ENCODE data around the gene ACSM6.
"Not testable (repeated sequence)": the region's sequence is repeated elsewhere in the genome, so short reads cannot be mapped to it uniquely, and the experiment has no call there.

ACSM6 gene

GRCh38 chr10:95217476-95217875 is 23.4 kb downstream of the ACSM6 start:
- Histone ChIP-seq H3K36me3 (ENCODE audit: control insufficient read depth, insufficient read depth, low read length, severe bottlenecking) (no peaks in the 10 kb centered on the region), H3K9ac (ENCODE audit: low read length) (no peak overlapping the region), H3K4me1 (ENCODE audit: control insufficient read depth, insufficient read depth, low read length) (peaks cover 14% of the 10 kb centered on the region), H3K27me3 (replicated peaks; ENCODE audit: control insufficient read depth, insufficient read depth, low read length) (no peaks in the 10 kb centered on the region), H3K9me3 (ENCODE audit: control insufficient read depth, low read length) (no peaks in the 10 kb centered on the region), H3K4me3 (ENCODE audit: low read length) (no peak overlapping the region)
- peak; percentile 20 for DNase-seq (ENCODE audit: low read depth)

- Histone ChIP-seq H3K4me1 (ENCODE audit: control insufficient read depth, insufficient read depth, low read length) (peaks cover 13% of the 10 kb centered on the region), H3K27me3 (replicated peaks; ENCODE audit: control insufficient read depth, insufficient read depth, low read length) (no peaks in the 10 kb centered on the region), H3K36me3 (ENCODE audit: control insufficient read depth, insufficient read depth, low read length, severe bottlenecking) (no peaks in the 10 kb centered on the region), H3K4me3 (ENCODE audit: low read length) (no peak overlapping the region), H3K9ac (ENCODE audit: low read length) (no peak overlapping the region), H3K9me3 (ENCODE audit: control insufficient read depth, low read length) (no peaks in the 10 kb centered on the region)
- DNase-seq (ENCODE audit: low read depth): no peak
Observed at GRCh38 chr10:95220539-95220938, 26.5 kb downstream of the ACSM6 start.

GRCh38 chr10:95221124-95221523 is 27.1 kb downstream of the ACSM6 start:
- H3K9me3 ChIP-seq (ENCODE audit: control insufficient read depth, low read length): no peaks in the 10 kb centered on the region
- H3K4me1 ChIP-seq (ENCODE audit: control insufficient read depth, insufficient read depth, low read length): peaks cover 13% of the 10 kb centered on the region
- H3K4me3 ChIP-seq (ENCODE audit: low read length): no peak overlapping the region
- H3K36me3 ChIP-seq (ENCODE audit: control insufficient read depth, insufficient read depth, low read length, severe bottlenecking): no peaks in the 10 kb centered on the region
- H3K27me3 ChIP-seq (replicated peaks; ENCODE audit: control insufficient read depth, insufficient read depth, low read length): no peaks in the 10 kb centered on the region
- H3K9ac ChIP-seq (ENCODE audit: low read length): no peak overlapping the region
- peak; percentile 64 for DNase-seq (ENCODE audit: low read depth)

- Histone ChIP-seq H3K9me3 (ENCODE audit: control insufficient read depth, low read length) (peaks cover 1% of the 10 kb centered on the region), H3K36me3 (ENCODE audit: control insufficient read depth, insufficient read depth, low read length, severe bottlenecking) (no peaks in the 10 kb centered on the region), H3K27me3 (replicated peaks; ENCODE audit: control insufficient read depth, insufficient read depth, low read length) (no peaks in the 10 kb centered on the region), H3K9ac (ENCODE audit: low read length) (no peak overlapping the region), H3K4me1 (ENCODE audit: control insufficient read depth, insufficient read depth, low read length) (peaks cover 21% of the 10 kb centered on the region), H3K4me3 (ENCODE audit: low read length) (no peak overlapping the region)
- DNase-seq (ENCODE audit: low read depth): no peak
Observed at GRCh38 chr10:95225136-95225535, 31.1 kb downstream of the ACSM6 start.

- DNase-seq (ENCODE audit: low read depth); H3K27me3 ChIP-seq (replicated peaks; ENCODE audit: control insufficient read depth, insufficient read depth, low read length); H3K36me3 ChIP-seq (ENCODE audit: control insufficient read depth, insufficient read depth, low read length, severe bottlenecking): not testable (repeated sequence)
- Histone ChIP-seq H3K9me3 (ENCODE audit: control insufficient read depth, low read length) (peaks cover 16% of the 10 kb centered on the region), H3K4me1 (ENCODE audit: control insufficient read depth, insufficient read depth, low read length) (peaks cover 28% of the 10 kb centered on the region), H3K4me3 (ENCODE audit: low read length) (peak overlapping the region; percentile 8), H3K9ac (ENCODE audit: low read length) (peak overlapping the region; percentile 56)
Observed at GRCh38 chr10:95228934-95229723, 35.1 kb downstream of the ACSM6 start.

- H3K9ac ChIP-seq (ENCODE audit: low read length): peak overlapping the region; percentile 75
- peaks cover 16% of the 10 kb centered on the region for H3K9me3 ChIP-seq (ENCODE audit: control insufficient read depth, low read length)
- peak overlapping the region; percentile 74 for H3K4me3 ChIP-seq (ENCODE audit: low read length)
- peaks cover 4% of the 10 kb centered on the region for H3K36me3 ChIP-seq (ENCODE audit: control insufficient read depth, insufficient read depth, low read length, severe bottlenecking)
- peaks cover 31% of the 10 kb centered on the region for H3K4me1 ChIP-seq (ENCODE audit: control insufficient read depth, insufficient read depth, low read length)
- DNase-seq (ENCODE audit: low read depth): peak; percentile 88
- no peaks in the 10 kb centered on the region for H3K27me3 ChIP-seq (replicated peaks; ENCODE audit: control insufficient read depth, insufficient read depth, low read length)
Observed at GRCh38 chr10:95229724-95230627, 35.9 kb downstream of the ACSM6 start.

- peaks cover 40% of the 10 kb centered on the region for H3K4me1 ChIP-seq (ENCODE audit: control insufficient read depth, insufficient read depth, low read length)
- H3K4me3 ChIP-seq (ENCODE audit: low read length): peak overlapping the region; percentile 74
- DNase-seq (ENCODE audit: low read depth); H3K27me3 ChIP-seq (replicated peaks; ENCODE audit: control insufficient read depth, insufficient read depth, low read length); H3K36me3 ChIP-seq (ENCODE audit: control insufficient read depth, insufficient read depth, low read length, severe bottlenecking): not testable (repeated sequence)
- peak overlapping the region; percentile 75 for H3K9ac ChIP-seq (ENCODE audit: low read length)
- H3K9me3 ChIP-seq (ENCODE audit: control insufficient read depth, low read length): peaks cover 16% of the 10 kb centered on the region
Observed at GRCh38 chr10:95230677-95231586, 36.9 kb downstream of the ACSM6 start.

GRCh38 chr10:95233377-95234034 is 39.5 kb downstream of the ACSM6 start:
- no peak for DNase-seq (ENCODE audit: low read depth)
- H3K36me3 ChIP-seq (ENCODE audit: control insufficient read depth, insufficient read depth, low read length, severe bottlenecking): peaks cover 19% of the 10 kb centered on the region
- H3K9me3 ChIP-seq (ENCODE audit: control insufficient read depth, low read length): peaks cover 16% of the 10 kb centered on the region
- peaks cover 43% of the 10 kb centered on the region for H3K4me1 ChIP-seq (ENCODE audit: control insufficient read depth, insufficient read depth, low read length)
- no peak overlapping the region for H3K4me3 ChIP-seq (ENCODE audit: low read length)
- no peaks in the 10 kb centered on the region for H3K27me3 ChIP-seq (replicated peaks; ENCODE audit: control insufficient read depth, insufficient read depth, low read length)
- no peak overlapping the region for H3K9ac ChIP-seq (ENCODE audit: low read length)

- H3K9ac ChIP-seq (ENCODE audit: low read length): no peak overlapping the region
- peaks cover 20% of the 10 kb centered on the region for H3K36me3 ChIP-seq (ENCODE audit: control insufficient read depth, insufficient read depth, low read length, severe bottlenecking)
- H3K4me1 ChIP-seq (ENCODE audit: control insufficient read depth, insufficient read depth, low read length): peaks cover 30% of the 10 kb centered on the region
- DNase-seq (ENCODE audit: low read depth): no peak
- H3K9me3 ChIP-seq (ENCODE audit: control insufficient read depth, low read length): peaks cover 16% of the 10 kb centered on the region
- H3K27me3 ChIP-seq (replicated peaks; ENCODE audit: control insufficient read depth, insufficient read depth, low read length): no peaks in the 10 kb centered on the region
- no peak overlapping the region for H3K4me3 ChIP-seq (ENCODE audit: low read length)
Observed at GRCh38 chr10:95234951-95235350, 40.9 kb downstream of the ACSM6 start.

GRCh38 chr10:95235676-95236067 is 41.6 kb downstream of the ACSM6 start:
- Histone ChIP-seq H3K4me3 (ENCODE audit: low read length) (no peak overlapping the region), H3K4me1 (ENCODE audit: control insufficient read depth, insufficient read depth, low read length) (peaks cover 23% of the 10 kb centered on the region), H3K27me3 (replicated peaks; ENCODE audit: control insufficient read depth, insufficient read depth, low read length) (no peaks in the 10 kb centered on the region), H3K36me3 (ENCODE audit: control insufficient read depth, insufficient read depth, low read length, severe bottlenecking) (peaks cover 27% of the 10 kb centered on the region), H3K9ac (ENCODE audit: low read length) (no peak overlapping the region), H3K9me3 (ENCODE audit: control insufficient read depth, low read length) (peaks cover 10% of the 10 kb centered on the region)
- no peak for DNase-seq (ENCODE audit: low read depth)

Data from adipocyte (in vitro differentiated cells).